Endothelial cell of umbilical vein (primary cell): ENCODE measurements around the gene BCOR.

Source experiments
- CTCF ChIP-seq, 2 donors: IDR thresholded peaks; 1 replicate in 1 of 2; 2 replicates in 1 of 2; pipeline ENCODE4 v1.5.1; 2011; ENCODE audit warnings: low read length in 2 of 2, mild to moderate bottlenecking in 2 of 2, moderate library complexity in 2 of 2, control low read depth in 1 of 2, inconsistent platforms in 1 of 2, low read depth in 1 of 2; ENCODE audit not compliant: insufficient read depth in 1 of 2; ENCODE audit errors: extremely low read depth in 1 of 2
- FOS ChIP-seq: IDR thresholded peaks from 2 replicates; pipeline ENCODE4 v1.6.1; 2011; ENCODE audit warnings: mild to moderate bottlenecking, low read length, moderate library complexity, borderline replicate concordance; ENCODE audit not compliant: insufficient read depth
- GATA2 ChIP-seq: IDR thresholded peaks from 2 replicates; pipeline ENCODE4 v1.7.0; 2011; ENCODE audit warnings: low read depth, mild to moderate bottlenecking, moderate library complexity, mixed read lengths, low read length; ENCODE audit not compliant: insufficient read length, insufficient read depth
- POLR2A ChIP-seq: IDR thresholded peaks from 2 replicates; pipeline ENCODE4 v1.6.1; 2012; ENCODE audit warnings: low read depth, mild to moderate bottlenecking, control low read depth, low read length
- POLR2AphosphoS5 ChIP-seq: IDR thresholded peaks from 2 replicates; pipeline ENCODE4 v1.6.1; 2012; ENCODE audit warnings: low read depth, mild to moderate bottlenecking, control low read depth, low read length, moderate library complexity; ENCODE audit not compliant: insufficient read depth
- TF ChIP-seq, protein P1 (sequence below): IDR thresholded peaks from 2 replicates; pipeline ENCODE4 v1.6.1; 2011; ENCODE audit not compliant: insufficient read depth, insufficient read length

DNA sequence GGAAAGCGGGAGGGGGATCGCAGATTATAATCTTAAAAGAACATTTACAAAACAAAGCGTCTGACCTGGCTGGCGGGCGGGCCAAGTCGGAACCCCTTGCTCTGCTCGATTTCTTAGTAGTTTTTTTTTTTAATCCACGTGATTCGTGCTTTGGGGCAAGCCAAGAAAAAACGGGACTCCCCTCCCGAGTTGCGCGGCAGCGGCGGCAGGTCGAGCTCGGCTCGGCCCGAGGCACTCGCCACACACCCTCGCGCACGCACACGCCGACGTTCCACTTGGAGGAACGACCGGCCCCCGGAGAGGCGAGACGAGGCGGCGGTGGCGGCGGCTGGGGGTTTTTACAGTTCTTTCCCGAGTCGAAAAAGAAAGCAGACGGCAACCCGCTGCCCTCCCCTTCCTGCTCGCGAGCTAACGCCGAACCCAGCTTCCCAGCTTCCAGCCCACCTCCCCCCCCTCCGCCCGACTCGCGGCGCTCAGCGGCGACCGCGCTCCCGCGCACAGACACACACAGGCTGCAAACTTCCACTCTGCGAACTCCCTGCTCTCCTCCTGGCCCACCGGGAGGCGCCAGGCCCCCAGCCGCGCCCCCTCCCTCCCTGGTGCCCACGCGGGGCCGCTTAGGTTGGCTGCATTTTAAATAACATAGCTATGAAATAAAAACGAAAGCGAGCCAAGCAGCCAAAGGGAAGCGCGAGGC lies 1.2 kb downstream of the BCOR start:
- no peak for TF ChIP-seq CTCF (IDR thresholded peaks at IDR 0.05; ENCODE audit: extremely low read depth in 1 of 2, insufficient read depth in 1 of 2, low read depth in 1 of 2, low read length in 2 of 2)
- no peak for TF ChIP-seq POLR2AphosphoS5
- TF ChIP-seq GATA2, result no peak
- TF ChIP-seq, protein P1, sequence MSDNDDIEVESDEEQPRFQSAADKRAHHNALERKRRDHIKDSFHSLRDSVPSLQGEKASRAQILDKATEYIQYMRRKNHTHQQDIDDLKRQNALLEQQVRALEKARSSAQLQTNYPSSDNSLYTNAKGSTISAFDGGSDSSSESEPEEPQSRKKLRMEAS, result no peak
- TF ChIP-seq POLR2A, result no peak
- TF ChIP-seq FOS, result no peak
